ENCODE results near the gene PCDHB3. TPM values are rescaled to one million over a fixed set of nuclear protein-coding genes. Genes with fewer than 3 reads are reported as not detected.
A peak's percentile ranks its signal among the peaks of the same experiment; 100 is the strongest.
"Not testable (repeated sequence)": the region's sequence is repeated elsewhere in the genome, so short reads cannot be mapped to it uniquely, and the experiment has no call there.

PCDHB3 gene
- total RNA-seq (2014; rRNA removed; shearing (Covaris generic)), result 0.03 TPM in 1 of 2 replicates, not detected in the other
- polyA plus RNA-seq (2015; cell fraction: cytosol; rRNA removed), result 0.08 TPM in 1 of 2 replicates, not detected in the other
- polyA plus RNA-seq (2015; cell fraction: nucleus; rRNA removed), result 0.17 and 0.52 TPM in 2 replicates

DNA sequence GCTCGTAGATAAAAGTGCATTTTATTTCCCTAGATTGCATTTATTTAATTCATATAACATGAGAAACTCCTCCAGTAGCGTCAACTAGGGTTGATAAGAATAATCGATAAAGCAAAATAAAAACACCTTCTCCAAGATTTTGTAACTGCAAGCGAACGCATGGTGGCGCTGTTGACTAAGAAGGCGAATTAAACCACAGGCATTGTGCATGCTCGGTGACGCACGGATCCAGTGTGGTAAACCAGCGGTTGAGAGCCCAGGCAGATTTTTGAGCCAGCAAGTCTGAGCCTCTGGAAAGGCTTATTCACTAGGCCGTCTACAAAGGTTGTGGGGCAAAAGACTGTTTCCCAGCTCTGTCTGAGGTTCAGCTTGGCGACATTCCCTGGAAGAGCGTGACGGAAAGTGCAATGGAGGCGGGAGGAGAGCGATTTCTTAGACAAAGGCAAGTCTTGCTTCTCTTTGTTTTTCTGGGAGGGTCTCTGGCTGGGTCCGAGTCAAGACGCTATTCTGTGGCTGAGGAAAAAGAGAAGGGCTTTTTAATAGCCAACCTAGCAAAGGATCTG lies at the start of gene PCDHB3:
TSS of gene PCDHB3 (plus strand) at position 231 of the 563 bp plus-strand sequence. CDS start at position 408, 177 bp downstream.
- peak; percentile 35 for DNase-seq (ENCODE audit: low read depth)

DNA sequence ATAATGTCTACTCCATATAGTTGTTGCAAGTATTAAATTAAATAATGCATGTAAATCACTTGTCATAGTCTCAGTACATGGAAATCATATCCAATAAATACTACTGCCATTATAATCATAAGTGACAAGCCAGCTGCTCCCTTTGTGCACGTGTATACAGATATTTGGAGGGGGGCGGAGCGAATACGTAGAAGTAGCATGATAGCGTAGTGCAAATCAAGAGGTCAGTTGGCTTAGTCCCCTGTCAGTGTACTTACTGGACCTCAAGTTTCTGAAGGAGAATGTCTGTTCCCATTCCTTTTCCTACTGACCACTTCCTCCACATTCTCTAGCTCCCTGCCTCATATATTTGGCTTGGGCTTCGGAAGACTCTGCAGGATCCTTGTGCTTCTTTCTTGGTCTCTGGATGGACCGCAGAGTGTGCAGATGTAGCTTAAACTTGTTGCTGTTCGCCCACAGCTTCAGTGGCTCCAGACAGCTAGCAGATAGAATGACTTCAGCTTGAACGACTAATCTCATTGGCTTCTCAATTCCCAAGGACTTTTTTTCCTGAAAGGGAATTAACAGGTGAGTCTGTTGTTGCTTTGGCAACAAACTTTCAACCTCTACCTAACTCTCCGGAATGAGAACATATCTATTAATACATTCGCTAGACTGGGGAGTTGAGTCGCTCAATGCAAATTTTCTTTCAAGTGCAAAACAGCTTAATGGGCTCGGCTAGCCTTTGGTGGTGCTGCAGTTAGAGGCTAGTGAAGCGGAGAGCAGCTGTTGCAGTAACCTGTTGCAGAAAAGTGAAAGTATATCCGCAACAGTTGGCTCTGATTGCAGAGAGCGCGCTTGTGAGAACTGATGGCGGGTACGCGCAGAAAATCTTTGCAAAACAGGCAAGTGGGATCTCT lies 49.4 kb upstream of the PCDHB3 start, which contains the start of gene PCDHB1:
TSS of gene PCDHB1 (plus strand) at position 753 of the 899 bp plus-strand sequence. CDS start at position 850, 97 bp downstream.
- DNase-seq (ENCODE audit: low read depth), result no peak

DNA sequence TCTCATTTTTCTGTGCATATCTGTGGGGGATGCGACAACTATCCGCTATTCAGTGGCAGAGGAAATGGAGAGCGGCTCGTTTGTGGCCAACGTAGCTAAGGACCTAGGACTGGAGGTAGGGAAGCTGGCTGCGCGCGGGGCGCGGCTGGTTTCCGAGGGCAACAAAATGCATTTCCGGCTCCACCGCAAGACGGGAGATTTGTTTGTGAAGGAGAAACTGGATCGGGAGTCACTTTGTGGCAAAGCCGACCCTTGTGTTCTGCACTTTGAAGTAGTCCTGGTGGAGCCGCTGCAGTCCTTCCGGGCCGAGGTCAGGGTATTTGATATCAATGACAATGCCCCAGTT lies 48.8 kb upstream of the PCDHB3 start:
- DNase-seq (ENCODE audit: low read depth), result no peak

DNA sequence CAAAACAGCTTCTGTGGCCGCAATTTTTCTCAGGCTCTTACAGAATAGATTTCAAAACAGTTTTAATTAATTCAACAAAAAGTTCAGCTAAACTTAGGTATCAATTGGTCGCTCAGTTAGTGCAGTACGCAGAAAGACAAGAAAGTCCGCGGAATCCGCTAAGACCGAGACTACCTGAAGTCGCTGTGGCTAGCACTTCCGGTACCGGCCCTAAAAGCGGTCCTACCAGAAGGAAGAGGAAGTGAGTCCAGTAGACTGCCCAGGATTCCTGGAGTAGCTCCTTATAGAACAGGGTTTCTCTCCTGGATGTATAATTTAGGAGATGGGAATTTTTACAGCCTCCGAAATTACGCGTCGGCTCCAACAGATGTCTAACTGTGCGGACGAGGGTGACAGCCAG lies 22.4 kb upstream of the PCDHB3 start:
- DNase-seq (ENCODE audit: low read depth), result no peak

DNA sequence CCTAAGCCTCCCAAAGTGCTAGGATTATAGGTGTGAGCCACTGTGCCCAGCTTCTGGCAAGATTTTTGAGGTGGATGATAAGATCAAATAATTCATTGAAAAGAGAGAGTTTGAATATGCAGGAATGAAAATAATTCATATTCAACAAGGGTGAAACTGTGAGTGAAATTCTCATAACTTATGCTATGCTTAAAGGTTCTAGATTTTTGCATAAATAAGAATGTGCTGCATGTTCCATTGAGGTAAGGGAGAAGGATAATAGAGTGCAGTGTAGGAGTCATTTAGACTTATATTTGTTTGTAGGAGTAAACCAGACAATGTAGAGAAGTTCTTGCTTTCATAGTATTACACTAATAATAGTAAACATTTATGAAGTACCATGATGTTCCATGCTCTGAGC lies 18.0 kb upstream of the PCDHB3 start:
- DNase-seq (ENCODE audit: low read depth), result no peak

DNA sequence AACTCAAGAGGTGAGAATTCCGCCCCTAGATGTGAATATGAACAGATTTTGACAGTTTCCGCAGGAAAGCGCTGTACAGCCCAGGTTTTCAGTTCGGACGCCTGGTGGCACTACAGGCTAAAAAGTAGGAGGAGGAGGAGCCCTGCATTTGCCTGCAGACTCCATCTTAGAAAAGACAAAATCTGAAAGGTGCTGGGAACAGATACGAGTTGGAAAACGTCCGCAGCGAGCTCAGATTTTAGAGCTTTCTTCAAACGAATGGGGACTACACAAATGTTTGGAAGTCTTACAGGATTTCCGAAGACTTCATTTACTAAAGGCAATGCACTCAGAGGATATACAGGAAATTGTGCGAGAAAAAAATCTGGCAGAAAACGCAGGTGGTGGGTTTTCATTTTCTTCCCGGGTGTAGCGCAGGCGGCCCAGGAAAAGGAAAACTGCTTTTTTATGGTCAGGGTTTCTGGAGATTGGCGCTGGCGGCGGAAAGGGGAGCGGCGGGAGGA lies 15.7 kb upstream of the PCDHB3 start:
- peak; percentile 56 for DNase-seq (ENCODE audit: low read depth)

DNA sequence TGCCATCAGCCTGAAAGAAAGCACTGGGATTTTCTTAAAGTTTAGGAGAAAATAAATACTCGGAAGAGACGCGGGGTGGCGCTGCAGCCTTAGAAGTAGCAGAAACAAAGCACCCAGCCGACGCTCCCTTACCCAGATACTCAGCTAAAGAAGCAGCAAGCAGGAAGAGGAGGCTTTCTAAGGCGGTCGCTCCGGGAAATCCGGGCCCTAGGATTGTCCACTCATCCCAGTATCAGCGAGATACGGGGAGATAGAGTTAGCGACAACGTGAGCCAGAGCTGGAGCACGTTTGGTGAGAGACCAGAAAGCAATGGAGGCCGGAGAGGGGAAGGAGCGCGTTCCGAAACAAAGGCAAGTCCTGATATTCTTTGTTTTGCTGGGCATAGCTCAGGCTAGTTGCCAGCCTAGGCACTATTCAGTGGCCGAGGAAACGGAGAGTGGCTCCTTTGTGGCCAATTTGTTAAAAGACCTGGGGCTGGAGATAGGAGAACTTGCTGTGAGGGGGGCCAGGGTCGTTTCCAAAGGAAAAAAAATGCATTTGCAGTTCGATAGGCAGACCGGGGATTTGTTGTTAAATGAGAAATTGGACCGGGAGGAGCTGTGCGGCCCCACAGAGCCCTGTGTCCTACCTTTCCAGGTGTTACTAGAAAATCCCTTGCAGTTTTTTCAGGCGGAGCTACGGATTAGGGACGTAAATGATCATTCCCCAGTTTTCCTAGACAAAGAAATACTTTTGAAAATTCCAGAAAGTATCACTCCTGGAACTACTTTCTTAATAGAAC lies 5.6 kb upstream of the PCDHB3 start, which contains the start of gene PCDHB2:
TSS of gene PCDHB2 (plus strand) at position 135 of the 782 bp plus-strand sequence. CDS start at position 311, 176 bp downstream.
- peak; percentile 24 for DNase-seq (ENCODE audit: low read depth)

GRCh38 chr5:141095263-141095641 lies 5.0 kb upstream of the PCDHB3 start:
- DNase-seq (ENCODE audit: low read depth), result no peak

DNA sequence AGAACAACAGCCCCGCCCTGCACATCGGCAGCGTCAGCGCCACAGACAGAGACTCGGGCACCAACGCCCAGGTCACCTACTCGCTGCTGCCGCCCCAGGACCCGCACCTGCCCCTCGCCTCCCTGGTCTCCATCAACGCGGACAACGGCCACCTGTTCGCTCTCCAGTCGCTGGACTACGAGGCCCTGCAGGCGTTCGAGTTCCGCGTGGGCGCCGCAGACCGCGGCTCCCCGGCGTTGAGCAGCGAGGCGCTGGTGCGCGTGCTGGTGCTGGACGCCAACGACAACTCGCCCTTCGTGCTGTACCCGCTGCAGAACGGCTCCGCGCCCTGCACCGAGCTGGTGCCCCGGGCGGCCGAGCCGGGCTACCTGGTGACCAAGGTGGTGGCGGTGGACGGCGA lies 4.1 kb upstream of the PCDHB3 start:
- not testable (repeated sequence) for DNase-seq (ENCODE audit: low read depth)

DNA sequence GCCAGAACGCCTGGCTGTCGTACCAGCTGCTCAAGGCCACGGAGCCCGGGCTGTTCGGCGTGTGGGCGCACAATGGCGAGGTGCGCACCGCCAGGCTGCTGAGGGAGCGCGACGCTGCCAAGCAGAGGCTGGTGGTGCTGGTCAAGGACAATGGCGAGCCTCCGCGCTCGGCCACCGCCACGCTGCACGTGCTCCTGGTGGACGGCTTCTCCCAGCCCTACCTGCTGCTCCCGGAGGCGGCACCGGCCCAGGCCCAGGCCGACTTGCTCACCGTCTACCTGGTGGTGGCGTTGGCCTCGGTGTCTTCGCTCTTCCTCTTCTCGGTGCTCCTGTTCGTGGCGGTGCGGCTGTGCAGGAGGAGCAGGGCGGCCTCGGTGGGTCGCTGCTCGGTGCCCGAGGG lies 3.7 kb upstream of the PCDHB3 start:
- DNase-seq (ENCODE audit: low read depth), result not testable (repeated sequence)

DNA sequence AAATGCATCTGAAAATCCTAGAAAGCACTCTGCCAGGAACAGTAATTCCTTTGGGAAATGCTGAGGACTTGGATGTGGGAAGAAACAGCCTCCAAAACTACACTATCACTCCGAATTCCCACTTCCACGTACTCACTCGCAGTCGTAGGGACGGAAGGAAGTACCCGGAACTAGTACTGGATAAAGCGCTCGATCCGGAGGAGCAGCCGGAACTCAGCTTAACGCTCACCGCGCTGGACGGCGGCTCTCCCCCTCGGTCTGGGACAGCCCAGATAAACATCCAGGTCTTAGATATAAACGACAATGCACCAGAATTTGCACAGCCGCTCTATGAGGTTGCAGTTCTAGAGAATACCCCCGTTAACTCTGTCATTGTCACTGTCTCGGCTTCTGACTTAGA lies 786 bp downstream of the PCDHB3 start:
- DNase-seq (ENCODE audit: low read depth), result no peak

- not testable (repeated sequence) for DNase-seq (ENCODE audit: low read depth)
Measured at GRCh38 chr5:141102070-141102469, 1.8 kb downstream of the PCDHB3 start.

DNA sequence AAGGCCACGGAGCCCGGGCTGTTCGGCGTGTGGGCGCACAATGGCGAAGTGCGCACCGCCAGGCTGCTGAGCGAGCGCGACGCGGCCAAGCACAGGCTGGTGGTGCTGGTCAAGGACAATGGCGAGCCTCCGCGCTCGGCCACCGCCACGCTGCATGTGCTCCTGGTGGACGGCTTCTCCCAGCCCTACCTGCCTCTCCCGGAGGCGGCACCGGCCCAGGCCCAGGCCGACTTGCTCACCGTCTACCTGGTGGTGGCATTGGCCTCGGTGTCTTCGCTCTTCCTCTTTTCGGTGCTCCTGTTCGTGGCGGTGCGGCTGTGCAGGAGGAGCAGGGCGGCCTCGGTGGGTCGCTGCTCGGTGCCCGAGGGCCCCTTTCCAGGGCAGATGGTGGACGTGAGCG lies 2.2 kb downstream of the PCDHB3 start:
- not testable (repeated sequence) for DNase-seq (ENCODE audit: low read depth)

DNA sequence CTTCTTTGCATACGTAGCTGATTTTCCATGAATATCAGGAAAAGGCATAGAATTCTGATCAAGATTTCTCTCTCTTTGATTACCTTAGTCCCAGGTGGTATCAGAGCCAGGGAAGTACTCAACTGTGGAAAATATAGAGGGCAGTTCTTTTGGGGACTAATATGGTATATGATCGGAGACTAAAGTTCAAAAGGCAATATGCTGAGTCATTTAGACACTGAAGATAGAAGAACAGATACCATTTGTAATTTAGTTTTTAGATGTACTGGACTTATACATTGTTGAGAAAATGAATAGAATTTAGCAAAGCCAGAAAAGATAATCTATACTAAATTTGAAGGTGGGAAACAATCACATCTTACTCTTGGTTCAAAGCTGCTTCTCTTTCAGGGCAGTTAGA lies 5.1 kb downstream of the PCDHB3 start:
- DNase-seq (ENCODE audit: low read depth), result no peak

- DNase-seq (ENCODE audit: low read depth), result no peak
Measured at GRCh38 chr5:141119250-141119649, 19.0 kb downstream of the PCDHB3 start.

DNA sequence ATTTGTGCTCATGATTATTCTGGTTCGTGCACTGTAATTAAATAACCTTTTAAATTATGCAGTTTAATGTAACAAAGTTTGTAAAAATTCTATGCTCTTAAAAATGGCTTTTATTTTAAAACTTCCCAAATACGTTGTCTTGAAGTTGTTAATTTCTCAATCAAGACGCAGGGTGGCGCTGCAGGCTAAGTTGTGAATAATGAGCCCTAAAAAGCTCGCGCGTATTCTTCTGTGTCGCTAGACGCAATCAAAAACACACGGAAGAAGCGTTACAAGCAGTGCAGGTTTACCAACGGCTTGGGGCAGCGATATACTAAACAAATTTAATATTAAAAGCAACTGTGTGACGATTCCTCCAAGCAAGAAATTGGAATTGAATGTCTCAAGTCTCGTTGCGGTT lies 21.3 kb downstream of the PCDHB3 start, which contains the start of gene PCDHB4:
TSS of gene PCDHB4 (plus strand) at position 256 of the 400 bp plus-strand sequence. CDS start 181 bp downstream, outside the sequence.
- DNase-seq (ENCODE audit: low read depth), result no peak

GRCh38 chr5:141121985-141122384 lies 21.7 kb downstream of the PCDHB3 start:
- DNase-seq (ENCODE audit: low read depth), result no peak

DNA sequence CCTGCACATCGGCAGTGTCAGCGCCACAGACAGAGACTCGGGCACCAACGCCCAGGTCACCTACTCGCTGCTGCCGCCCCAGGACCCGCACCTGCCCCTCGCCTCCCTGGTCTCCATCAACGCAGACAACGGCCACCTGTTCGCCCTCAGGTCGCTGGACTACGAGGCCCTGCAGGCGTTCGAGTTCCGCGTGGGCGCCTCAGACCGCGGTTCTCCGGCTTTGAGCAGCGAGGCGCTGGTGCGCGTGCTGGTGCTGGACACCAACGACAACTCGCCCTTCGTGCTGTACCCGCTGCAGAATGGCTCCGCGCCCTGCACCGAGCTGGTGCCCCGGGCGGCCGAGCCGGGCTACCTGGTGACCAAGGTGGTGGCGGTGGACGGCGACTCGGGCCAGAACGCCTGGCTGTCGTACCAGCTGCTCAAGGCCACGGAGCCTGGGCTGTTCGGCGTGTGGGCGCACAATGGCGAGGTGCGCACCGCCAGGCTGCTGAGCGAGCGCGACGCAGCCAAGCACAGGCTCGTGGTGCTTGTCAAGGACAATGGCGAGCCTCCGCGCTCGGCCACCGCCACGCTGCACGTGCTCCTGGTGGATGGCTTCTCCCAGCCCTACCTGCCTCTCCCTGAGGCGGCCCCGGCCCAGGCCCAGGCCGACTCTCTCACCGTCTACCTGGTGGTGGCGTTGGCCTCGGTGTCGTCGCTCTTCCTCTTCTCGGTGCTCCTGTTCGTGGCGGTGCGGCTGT lies 23.3 kb downstream of the PCDHB3 start:
- DNase-seq (ENCODE audit: low read depth), result not testable (repeated sequence)

GRCh38 chr5:141127305-141127704 lies 27.0 kb downstream of the PCDHB3 start:
- DNase-seq (ENCODE audit: low read depth), result no peak

GRCh38 chr5:141135030-141135717 lies 34.9 kb downstream of the PCDHB3 start, which contains the start of gene PCDHB5:
Gene PCDHB5, plus strand, starts transcription at chr5:141135206. Its CDS starts 229 bp downstream, at chr5:141135435.
- DNase-seq (ENCODE audit: low read depth), result peak; percentile 35
